ENCODE measurements around the gene UTS2B. TPM values are rescaled to one million over a fixed set of nuclear protein-coding genes. Genes with fewer than 3 reads are reported as not detected.
A peak's percentile ranks its signal among the peaks of the same experiment; 100 is the strongest.

Gene UTS2B
- total and polyA plus RNA-seq, 2 of the 4 experiments (the other 2 are of a cell fraction) = 0.72 to 0.79 TPM

DNA sequence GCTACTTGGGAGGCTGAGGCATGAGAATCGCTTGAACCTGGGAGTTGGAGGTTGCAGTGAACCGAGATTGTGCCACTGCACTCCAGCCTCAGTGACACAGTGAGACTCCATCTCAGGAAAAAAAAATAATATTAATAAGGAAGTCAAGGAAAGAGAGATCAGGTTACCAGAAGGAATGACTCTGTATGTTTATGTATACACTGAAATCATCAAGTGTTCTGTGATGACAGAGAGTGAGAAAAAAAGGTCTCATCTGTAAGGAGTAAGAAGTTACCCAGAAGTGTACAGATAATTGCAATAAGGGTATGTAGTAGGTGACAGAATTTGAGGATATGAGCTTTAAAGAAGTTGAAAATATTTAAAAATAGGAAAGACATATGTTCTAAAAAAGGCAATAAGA lies 5.4 kb downstream of the UTS2B start:
- TF ChIP-seq RCOR1 (IDR thresholded peaks at IDR 0.05; ENCODE audit: insufficient replicate concordance, low read length) = no peak
- TF ChIP-seq RAD21 (IDR thresholded peaks at IDR 0.05; ENCODE audit: low read length) = no peak
- Histone ChIP-seq H3K18ac (ENCODE audit: low read depth, low read length) (no peak overlapping the region), H2BK120ac (ENCODE audit: low read depth, low read length) (no peak overlapping the region), H3K36me3 (ENCODE audit: control insufficient read depth, insufficient read depth, low read length) (no peaks in the 10 kb centered on the region), H3K79me1 (ENCODE audit: low read depth in 1 of 2, low read length in 2 of 2) (peaks cover 6 to 21% of the 10 kb centered on the region in 2 experiments), H3K56ac (ENCODE audit: extremely low read depth, insufficient read depth, low read length) (no peak overlapping the region), H4K5ac (ENCODE audit: low read depth, low read length) (peak overlapping the region; percentile 30), H3K4me1 (ENCODE audit: control insufficient read depth, insufficient read depth, low read length) (peaks cover 14% of the 10 kb centered on the region), H2BK15ac (ENCODE audit: low read depth, low read length) (no peak overlapping the region), H3K4me3 (ENCODE audit: insufficient read depth, low read depth, low read length) (no peak overlapping the region), H3K9ac (ENCODE audit: low read depth, low read length) (no peak overlapping the region), H2BK5ac (ENCODE audit: low read depth, low read length, poor library complexity, severe bottlenecking) (peak overlapping the region; percentile 25), H3K27me3 (ENCODE audit: control insufficient read depth, insufficient read depth, low read length) (no peaks in the 10 kb centered on the region), H2AK5ac (ENCODE audit: low read depth, low read length) (no peak overlapping the region), H3K23ac (ENCODE audit: low read depth, low read length) (no peak overlapping the region), H2AFZ (replicated peaks; ENCODE audit: low read length, poor library complexity) (no peak overlapping the region), H2BK20ac (ENCODE audit: low read depth, low read length) (no peak overlapping the region), H3K14ac (replicated peaks; ENCODE audit: low read depth, low read length) (no peak overlapping the region), H3K4me2 (ENCODE audit: low read depth, low read length) (no peak overlapping the region), H3K9me3 (ENCODE audit: control insufficient read depth, insufficient read depth, low read length) (no peaks in the 10 kb centered on the region), H3K4ac (ENCODE audit: low read depth, low read length) (peak overlapping the region; percentile 8; the same call in 1 of the 2 replicates), H2AK9ac (replicated peaks; ENCODE audit: low read depth, low read length, poor library complexity) (no peak overlapping the region), H3K9me1 (ENCODE audit: insufficient read depth, low read length) (peaks cover 6% of the 10 kb centered on the region; the same call in 1 of the 2 replicates), H4K91ac (ENCODE audit: insufficient read depth, low read depth, low read length) (no peak overlapping the region), H4K8ac (ENCODE audit: low read depth in 2 of 2, low read length in 2 of 2) (no peak overlapping the region; a peak in 1 of 4 replicates), H4K20me1 (ENCODE audit: insufficient read depth, low read length) (no peaks in the 10 kb centered on the region), H3K27ac (ENCODE audit: insufficient read depth, low read length) (peak overlapping the region; percentile 31; the same call in 1 of the 2 replicates)
- dilution Hi-C loops (cut with HindIII; ENCODE audit: low sequenced_read_pairs, unreplicated experiment) = no loop called here
- ChIA-PET POLR2A (ENCODE audit: unreplicated experiment) (interaction anchor here (0.6 kb wide), 1 partner anchor 15 kb away, joined by 3 read pairs; no protein-coding TSS in a partner anchor), CTCF (no interaction called here)
- peak; percentile 73 for DNase-seq
- WGBS, 2 experiments (ENCODE audit: extremely low coverage in 2 of 2, insufficient read length in 1 of 2) = no CpG with 5 or more reads among the region's 2 CpGs
- peak; percentile 28; the same call in 1 of the 2 replicates for ATAC-seq (ENCODE audit: low read depth)
- BruUV-seq (replicated peaks) = no TSS peak
- intact Hi-C loops (cut with micrococcal nuclease) = loop anchor here (5.0 kb wide), 2 partner anchors 253 to 443 kb away; no protein-coding TSS in a partner anchor
- in situ Hi-C loops (cut with MboI; ENCODE audit: low sequenced_read_pairs) = loop anchor here (25.0 kb wide), 1 partner anchor 1562 kb away; no protein-coding TSS in a partner anchor

Measured in IMR-90 (cell line).